ENCODE data around the gene PPP3CA. TPM values are rescaled to one million over a fixed set of nuclear protein-coding genes. Genes with fewer than 3 reads are reported as not detected.

PPP3CA gene
- total RNA-seq, 4 donors from 2014 or later, result 38.5 to 46.7 (median 40.6) TPM

- H3K4me3 ChIP-seq (ENCODE audit: low read depth, poor library complexity, severe bottlenecking), result no peak overlapping the region
- DNase-seq (ENCODE audit: low spot score in 2 of 2), result no peak
- no peak for TF ChIP-seq CTCF (IDR thresholded peaks at IDR 0.05)
- no peak for TF ChIP-seq POLR2A (IDR thresholded peaks at IDR 0.05)
- WGBS, 2 donors, result 96 to 98% methylated on average over 2 of the region's 2 CpGs
- intact Hi-C loops (cut with DNase I; ENCODE audit: low total_unique reads), result no loop called here
Observed at GRCh38 chr4:101078950-101079349, 268.4 kb downstream of the PPP3CA start.

- WGBS, 2 donors, result 66 to 86% methylated on average over 1 of the region's 1 CpG
- no peak for DNase-seq (ENCODE audit: low spot score in 2 of 2)
- H3K4me3 ChIP-seq (ENCODE audit: low read depth, poor library complexity, severe bottlenecking), result no peak overlapping the region
- intact Hi-C loops (cut with DNase I; ENCODE audit: low total_unique reads), result no loop called here
- TF ChIP-seq CTCF (IDR thresholded peaks at IDR 0.05) (no peak), POLR2A (IDR thresholded peaks at IDR 0.05) (no peak)
Observed at GRCh38 chr4:101076032-101076431, 271.3 kb downstream of the PPP3CA start.

GRCh38 chr4:101075536-101075935, 271.8 kb downstream of the PPP3CA start:
- WGBS, 2 donors, result 94 to 97% methylated on average over 1 of the region's 1 CpG
- DNase-seq (ENCODE audit: low spot score in 2 of 2), result no peak
- intact Hi-C loops (cut with DNase I; ENCODE audit: low total_unique reads), result no loop called here
- H3K4me3 ChIP-seq (ENCODE audit: low read depth, poor library complexity, severe bottlenecking), result no peak overlapping the region
- TF ChIP-seq CTCF (IDR thresholded peaks at IDR 0.05) (no peak), POLR2A (IDR thresholded peaks at IDR 0.05) (no peak)

GRCh38 chr4:101074326-101074725, 273.0 kb downstream of the PPP3CA start:
- intact Hi-C loops (cut with DNase I; ENCODE audit: low total_unique reads), result no loop called here
- TF ChIP-seq CTCF (IDR thresholded peaks at IDR 0.05) (no peak), POLR2A (IDR thresholded peaks at IDR 0.05) (no peak)
- no peak for DNase-seq (ENCODE audit: low spot score in 2 of 2)
- no peak overlapping the region for H3K4me3 ChIP-seq (ENCODE audit: low read depth, poor library complexity, severe bottlenecking)
- 87 to 98% methylated on average over 2 of the region's 2 CpGs for WGBS, 2 donors

- 93 to 96% methylated on average over 1 of the region's 1 CpG for whole genome bisulfite sequencing, 2 donors
- TF ChIP-seq POLR2A (IDR thresholded peaks at IDR 0.05) (no peak), CTCF (IDR thresholded peaks at IDR 0.05) (no peak)
Observed at GRCh38 chr4:101071241-101071640, 276.1 kb downstream of the PPP3CA start.

GRCh38 chr4:101068115-101068514, 279.2 kb downstream of the PPP3CA start:
- WGBS, 2 donors, result 87 to 88% methylated on average over 3 of the region's 3 CpGs
- intact Hi-C loops (cut with DNase I; ENCODE audit: low total_unique reads), result no loop called here
- TF ChIP-seq POLR2A (IDR thresholded peaks at IDR 0.05), result no peak
- no peak for TF ChIP-seq CTCF (IDR thresholded peaks at IDR 0.05)
- no peak overlapping the region for H3K4me3 ChIP-seq (ENCODE audit: low read depth, poor library complexity, severe bottlenecking)
- DNase-seq (ENCODE audit: low spot score in 2 of 2), result no peak

More at GRCh38 chr4:101071241-101071640, 276.1 kb downstream of the PPP3CA start:
- intact Hi-C loops (cut with DNase I; ENCODE audit: low total_unique reads), result no loop called here
- no peak for DNase-seq (ENCODE audit: low spot score in 2 of 2)
- H3K4me3 ChIP-seq (ENCODE audit: low read depth, poor library complexity, severe bottlenecking), result no peak overlapping the region

All from lower leg skin (tissue), 4 donors.